PC-3 (cell line): ENCODE results near the gene MPL.

Experiments used
- CTCF ChIP-seq: fragments of 300-600 bp; sonication (generic); conservative IDR thresholded peaks from 2 replicates; pipeline ENCODE4 v1.5.1; 2017; ENCODE audit warnings: antibody characterized with exemption, low read depth, mild to moderate bottlenecking, low read length
- EZH2 ChIP-seq: fragments of 300-600 bp; sonication (generic); IDR thresholded peaks from one replicate; pipeline ENCODE4 v1.6.1; 2017; ENCODE audit warnings: antibody characterized with exemption, mild to moderate bottlenecking, low read length; ENCODE audit not compliant: unreplicated experiment

DNA sequence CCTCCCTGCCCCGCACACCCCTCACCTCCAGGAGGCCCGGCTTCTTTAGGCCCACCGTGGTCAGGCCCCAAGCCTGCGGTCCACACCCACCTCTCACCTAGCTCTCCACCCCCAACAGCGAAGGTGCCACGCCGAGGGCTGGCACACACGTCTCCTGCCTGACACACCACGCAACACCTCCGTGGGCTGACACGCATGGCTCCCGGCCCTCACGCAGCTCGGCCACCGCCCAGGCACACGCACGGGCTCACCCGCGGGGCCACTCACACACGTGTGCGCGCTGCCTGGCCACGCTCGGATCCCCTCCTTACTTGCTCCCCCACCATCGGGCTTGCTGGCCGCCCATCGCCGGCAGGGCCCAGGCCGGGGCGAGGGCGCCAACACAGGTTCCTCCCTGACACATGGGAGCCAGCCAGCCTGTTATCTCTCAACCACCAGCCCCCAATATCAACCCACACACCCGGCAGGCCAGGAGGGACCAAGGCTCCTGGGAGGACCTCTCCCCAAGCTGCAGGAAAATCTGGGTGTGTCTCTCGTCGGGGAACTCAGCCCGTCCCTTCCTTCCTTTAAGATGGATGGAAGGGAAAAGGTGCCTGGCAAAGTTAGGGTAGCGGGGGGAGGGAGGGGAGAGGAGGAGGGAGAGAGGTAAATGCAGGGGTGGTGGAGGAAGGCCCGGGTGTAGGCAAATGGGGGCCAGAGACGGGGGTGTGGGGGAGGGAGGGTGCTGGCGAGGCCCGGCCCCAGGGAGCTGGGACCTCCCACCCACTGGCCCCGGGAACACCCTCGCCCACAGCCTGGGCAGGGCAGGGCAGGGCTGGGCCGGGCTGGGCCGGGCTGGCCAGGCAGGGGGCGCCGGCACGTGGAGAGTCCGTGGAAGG lies 29.6 kb downstream of the MPL start:
- TF ChIP-seq CTCF (no peak), EZH2 (no peak)
